KOPT-K1 (cell line): ENCODE data around the gene CPVL.

Experiments used
- H3K27ac ChIP-seq: fragments of 200-600 bp; sonication (generic); 2 replicates; pipeline ENCODE4 v1.5.1; 2016; ENCODE audit warnings: antibody characterized with exemption, mild to moderate bottlenecking, low read depth, low read length; ENCODE audit not compliant: poor library complexity, severe bottlenecking
- H3K36me3 ChIP-seq: fragments of 200-600 bp; sonication (generic); 2 replicates; pipeline ENCODE4 v1.5.1; 2017; ENCODE audit warnings: antibody characterized with exemption, mild to moderate bottlenecking, low read length, moderate library complexity; ENCODE audit not compliant: insufficient read depth
- H3K9me3 ChIP-seq: fragments of 200-600 bp; sonication (generic); 2 replicates; pipeline ENCODE4 v1.5.1; 2017; ENCODE audit warnings: antibody characterized with exemption, low read length, mild to moderate bottlenecking; ENCODE audit not compliant: insufficient read depth, poor library complexity, severe bottlenecking

Gene CPVL

GRCh38 chr7:29008590-29008989 lies 137.7 kb downstream of the CPVL start:
- H3K27ac ChIP-seq, result no peak overlapping the region
- no peaks in the 10 kb centered on the region for H3K36me3 ChIP-seq
- no peaks in the 10 kb centered on the region for H3K9me3 ChIP-seq

- H3K9me3 ChIP-seq, result no peaks in the 10 kb centered on the region
- no peaks in the 10 kb centered on the region for H3K36me3 ChIP-seq
- H3K27ac ChIP-seq, result no peak overlapping the region
Measured at GRCh38 chr7:29007127-29007526, 139.2 kb downstream of the CPVL start.

- no peaks in the 10 kb centered on the region for H3K36me3 ChIP-seq
- no peaks in the 10 kb centered on the region for H3K9me3 ChIP-seq
- H3K27ac ChIP-seq, result no peak overlapping the region
Measured at GRCh38 chr7:29005829-29006228, 140.5 kb downstream of the CPVL start.

GRCh38 chr7:29005406-29005805 lies 140.9 kb downstream of the CPVL start:
- no peaks in the 10 kb centered on the region for H3K9me3 ChIP-seq
- H3K27ac ChIP-seq, result no peak overlapping the region
- no peaks in the 10 kb centered on the region for H3K36me3 ChIP-seq

GRCh38 chr7:29003703-29004102 lies 142.6 kb downstream of the CPVL start:
- Histone ChIP-seq H3K9me3 (no peaks in the 10 kb centered on the region), H3K36me3 (no peaks in the 10 kb centered on the region), H3K27ac (no peak overlapping the region)

- Histone ChIP-seq H3K36me3 (no peaks in the 10 kb centered on the region), H3K27ac (no peak overlapping the region), H3K9me3 (no peaks in the 10 kb centered on the region)
Measured at GRCh38 chr7:29000717-29001076, 145.6 kb downstream of the CPVL start.

GRCh38 chr7:28999895-29000716 lies 146.2 kb downstream of the CPVL start:
- Histone ChIP-seq H3K9me3 (no peaks in the 10 kb centered on the region), H3K27ac (no peak overlapping the region), H3K36me3 (no peaks in the 10 kb centered on the region)

- no peak overlapping the region for H3K27ac ChIP-seq
- H3K9me3 ChIP-seq, result no peaks in the 10 kb centered on the region
- H3K36me3 ChIP-seq, result no peaks in the 10 kb centered on the region
Measured at GRCh38 chr7:28999427-28999826, 146.9 kb downstream of the CPVL start.

GRCh38 chr7:28998105-28998504 lies 148.2 kb downstream of the CPVL start:
- no peaks in the 10 kb centered on the region for H3K36me3 ChIP-seq
- no peaks in the 10 kb centered on the region for H3K9me3 ChIP-seq
- no peak overlapping the region for H3K27ac ChIP-seq

GRCh38 chr7:28996836-28997235 lies 149.5 kb downstream of the CPVL start:
- no peak overlapping the region for H3K27ac ChIP-seq

GRCh38 chr7:28993371-28993770 lies 153.0 kb downstream of the CPVL start:
- H3K9me3 ChIP-seq, result no peaks in the 10 kb centered on the region
- H3K36me3 ChIP-seq, result no peaks in the 10 kb centered on the region
- no peak overlapping the region for H3K27ac ChIP-seq

More at GRCh38 chr7:28996836-28997235, 149.5 kb downstream of the CPVL start:
- Histone ChIP-seq H3K36me3 (no peaks in the 10 kb centered on the region), H3K9me3 (no peaks in the 10 kb centered on the region)

- Histone ChIP-seq H3K27ac (no peak overlapping the region), H3K36me3 (no peaks in the 10 kb centered on the region), H3K9me3 (no peaks in the 10 kb centered on the region)
Measured at GRCh38 chr7:28992798-28993197, 153.5 kb downstream of the CPVL start.

GRCh38 chr7:28990200-28990960 lies 156.0 kb downstream of the CPVL start:
- H3K27ac ChIP-seq, result no peak overlapping the region
- no peaks in the 10 kb centered on the region for H3K9me3 ChIP-seq
- H3K36me3 ChIP-seq, result no peaks in the 10 kb centered on the region

GRCh38 chr7:28989211-28989980 lies 156.9 kb downstream of the CPVL start:
- H3K27ac ChIP-seq, result no peak overlapping the region
- H3K9me3 ChIP-seq, result no peaks in the 10 kb centered on the region
- H3K36me3 ChIP-seq, result no peaks in the 10 kb centered on the region

GRCh38 chr7:28988810-28989209 lies 157.5 kb downstream of the CPVL start:
- Histone ChIP-seq H3K9me3 (no peaks in the 10 kb centered on the region), H3K36me3 (no peaks in the 10 kb centered on the region), H3K27ac (no peak overlapping the region)
